ENCODE measurements around the gene SYNE1. TPM values are rescaled to one million over a fixed set of nuclear protein-coding genes. Genes with fewer than 3 reads are reported as not detected.
A peak's percentile ranks its signal among the peaks of the same experiment; 100 is the strongest.
"Not testable (repeated sequence)": the region's sequence is repeated elsewhere in the genome, so short reads cannot be mapped to it uniquely, and the experiment has no call there.

The SYNE1 gene
- polyA plus RNA-seq, 5 donors = 62.3 to 107 (median 90.2) TPM

DNA sequence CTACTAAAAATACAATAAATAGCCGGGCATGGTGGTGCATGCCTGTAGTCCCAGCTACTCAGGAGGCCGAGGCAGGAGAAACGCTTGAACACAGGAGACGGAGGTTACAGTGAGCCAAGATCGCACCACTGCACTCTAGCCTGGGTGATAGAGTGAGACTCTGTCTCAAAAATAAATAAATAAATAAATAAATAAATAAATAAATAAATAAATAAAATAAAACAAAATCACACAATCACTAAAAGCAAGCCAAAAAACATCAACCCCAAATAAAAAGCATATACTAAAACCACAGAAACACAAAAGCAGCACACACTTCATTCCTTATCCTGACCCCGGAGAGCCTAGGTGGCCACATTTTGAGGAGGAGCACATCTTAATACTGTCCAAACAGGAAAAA lies 498.8 kb downstream of the SYNE1 start:
- not testable (repeated sequence) for DNase-seq

DNA sequence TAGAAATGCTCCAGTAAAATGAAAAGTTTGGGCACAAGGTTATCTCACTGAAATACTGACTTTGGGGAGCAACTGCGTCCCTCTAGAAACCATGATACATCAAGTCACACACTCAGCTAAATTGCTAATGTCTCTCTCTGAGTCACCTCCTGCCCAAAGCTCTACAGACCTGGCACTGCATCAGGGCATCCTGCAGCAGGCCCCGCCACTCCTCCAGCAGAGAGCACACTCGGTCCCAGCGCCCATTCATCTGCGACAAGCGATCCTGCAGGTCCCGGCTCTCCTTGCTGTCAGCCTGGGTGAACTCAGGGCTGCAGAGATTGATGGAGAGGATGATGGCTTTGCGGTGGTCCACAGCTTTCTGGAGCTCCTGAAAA lies 500.7 kb downstream of the SYNE1 start:
- no peak for DNase-seq

DNA sequence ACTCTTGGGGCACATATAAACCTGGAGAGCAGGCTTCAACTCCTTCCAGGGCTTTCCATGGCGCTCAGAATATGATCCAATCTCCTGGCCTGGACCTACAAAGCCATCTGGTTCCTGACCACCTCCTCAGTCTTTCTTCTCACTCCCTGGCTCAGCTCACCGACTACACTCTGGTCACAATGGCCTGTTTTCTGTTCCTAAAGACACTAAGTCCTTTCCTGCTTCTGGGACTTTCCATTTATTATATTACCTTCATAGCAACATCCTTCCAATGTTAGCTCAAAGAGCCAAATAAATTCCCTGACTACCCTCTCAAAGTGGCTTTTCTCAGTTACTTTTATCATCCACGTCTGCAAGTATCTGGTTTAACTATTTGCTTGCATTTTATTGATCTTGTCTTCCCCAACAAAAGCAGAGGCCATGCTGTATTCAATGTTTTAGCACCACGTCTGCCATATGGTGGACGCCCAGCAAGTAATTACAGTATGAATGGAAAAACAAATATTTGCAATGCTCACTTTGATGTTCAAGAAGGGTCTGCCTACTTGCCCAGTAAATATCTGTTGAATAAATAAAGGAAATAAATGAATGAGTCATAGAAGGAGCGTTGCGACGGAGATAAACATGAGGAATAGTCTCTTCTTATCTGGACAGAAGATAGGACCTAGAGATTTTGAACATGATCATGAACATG lies 501.3 kb downstream of the SYNE1 start:
- DNase-seq = no peak

DNA sequence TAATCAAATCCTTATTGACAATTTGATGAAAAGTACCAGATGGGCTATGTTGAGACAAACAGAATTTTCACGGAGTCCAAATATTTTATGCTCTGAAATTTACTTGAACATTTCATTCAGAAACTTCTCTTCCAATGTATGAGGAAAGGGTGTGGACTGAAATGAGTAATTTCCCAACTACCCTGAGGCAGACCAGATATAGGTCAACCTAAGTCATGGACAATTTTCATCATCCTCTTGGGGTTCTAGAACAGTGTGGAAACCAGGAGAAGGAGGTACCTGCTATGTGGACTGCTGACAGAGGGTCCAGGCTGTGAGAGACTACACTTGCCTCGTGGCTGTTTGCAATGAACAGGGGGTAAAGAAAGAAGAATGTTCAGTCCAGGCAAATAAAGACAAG lies 506.7 kb downstream of the SYNE1 start:
- no peak for DNase-seq

DNA sequence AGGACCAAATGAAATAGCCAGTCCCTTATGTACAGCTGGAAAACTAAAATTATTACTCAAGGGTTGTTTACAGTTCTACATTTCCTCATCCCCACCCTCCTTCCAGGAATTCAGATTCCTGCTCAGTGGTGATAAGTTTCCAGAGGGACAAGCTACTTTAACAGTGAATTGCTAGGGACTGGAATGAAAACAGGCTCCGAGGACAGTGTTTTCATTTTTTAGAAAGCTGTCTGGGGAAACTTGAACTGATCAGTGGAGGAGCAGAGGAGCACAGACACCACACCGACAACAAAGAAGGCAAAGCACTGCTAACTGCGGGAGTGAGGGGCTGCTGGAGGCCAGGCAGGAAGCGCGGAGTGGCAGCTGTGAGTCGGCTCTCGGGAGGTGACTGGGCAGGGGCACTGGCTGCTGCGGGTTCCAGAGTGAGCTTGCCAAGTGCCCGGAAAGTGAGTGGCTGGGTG lies 507.4 kb downstream of the SYNE1 start:
- peak in 1 of 2 donors; percentile 35 for DNase-seq

DNA sequence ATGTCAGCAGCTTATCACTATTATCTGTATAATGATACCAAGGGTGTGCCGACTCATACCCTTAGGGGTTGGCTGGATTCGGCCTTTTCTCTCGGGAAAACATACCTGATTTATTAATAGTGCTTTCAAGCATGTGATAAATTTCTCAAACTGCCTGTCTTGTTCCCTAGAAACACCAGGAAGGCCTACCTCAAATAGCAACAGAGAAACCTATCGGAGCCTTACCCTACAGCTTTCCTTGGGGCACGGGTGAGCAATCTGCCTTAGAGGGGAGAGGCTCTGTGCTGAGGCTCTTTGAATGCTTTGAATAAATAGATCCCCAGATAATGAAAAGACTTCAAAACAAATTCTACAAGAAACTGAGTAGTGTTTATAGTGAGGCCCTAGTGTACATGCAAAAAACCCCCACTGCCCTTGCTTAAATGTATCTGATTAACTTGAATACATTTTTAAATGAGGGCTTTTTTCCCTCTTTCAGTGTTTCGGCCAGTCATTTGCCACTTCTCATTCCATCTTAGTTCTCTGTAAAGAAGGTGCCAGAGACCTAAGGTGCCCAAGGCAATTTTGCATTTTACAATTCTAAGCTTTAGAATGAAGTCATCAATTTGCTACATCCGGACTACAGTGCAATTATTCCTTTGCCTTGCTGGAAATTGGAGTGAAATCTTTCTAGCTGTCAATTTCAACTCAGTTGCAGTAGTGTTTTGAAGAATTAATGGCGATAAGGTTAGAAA lies 509.6 kb downstream of the SYNE1 start:
- DNase-seq = no peak

DNA sequence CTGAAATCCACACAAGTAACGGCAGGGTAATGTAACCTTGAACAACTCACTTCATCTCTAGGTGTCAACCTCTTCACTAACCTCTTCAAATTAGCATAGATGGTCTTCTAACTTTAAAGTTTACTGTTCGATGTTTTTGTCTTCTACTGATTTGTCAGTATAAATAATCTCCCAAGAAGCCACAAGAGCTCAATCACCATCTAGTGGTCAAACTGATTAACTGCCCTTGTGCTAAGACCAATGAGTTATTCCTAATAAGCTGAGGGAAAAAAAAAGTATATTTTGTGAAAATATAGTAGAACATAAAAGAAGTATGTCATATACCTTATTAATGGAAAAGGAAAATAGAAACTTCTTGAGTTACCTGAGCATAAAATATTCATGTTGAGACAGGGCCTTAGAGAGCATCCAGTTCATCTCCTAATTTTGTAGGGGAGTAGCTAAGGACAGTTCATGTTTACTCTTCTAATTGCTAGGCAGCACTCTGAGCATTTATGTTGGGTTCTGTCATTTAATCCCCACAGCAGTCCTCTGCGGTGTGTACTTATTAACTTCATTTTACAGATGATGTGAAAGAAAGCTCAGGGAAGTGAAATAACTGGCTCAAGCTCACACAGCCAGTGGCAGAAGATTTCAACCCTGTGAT lies 512.6 kb downstream of the SYNE1 start:
- DNase-seq = no peak

DNA sequence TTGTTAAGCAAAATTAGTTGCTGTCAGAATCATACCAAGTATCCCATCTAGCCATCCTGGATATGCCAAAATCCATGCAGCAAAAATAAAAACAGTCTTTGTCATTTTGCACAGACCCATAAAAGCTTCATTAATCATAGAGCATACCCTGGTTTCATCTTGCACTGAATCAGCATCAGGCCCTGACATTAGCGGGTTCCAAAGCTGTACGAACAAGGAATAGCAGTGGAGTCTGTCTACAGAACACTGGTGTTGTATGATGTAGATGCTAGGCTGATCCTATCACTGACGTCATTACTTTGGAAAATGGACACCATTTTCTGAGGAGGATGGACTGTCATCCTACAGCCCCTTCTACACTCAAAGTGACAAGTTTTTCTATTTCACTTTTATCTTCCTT lies 514.1 kb downstream of the SYNE1 start:
- DNase-seq = no peak

DNA sequence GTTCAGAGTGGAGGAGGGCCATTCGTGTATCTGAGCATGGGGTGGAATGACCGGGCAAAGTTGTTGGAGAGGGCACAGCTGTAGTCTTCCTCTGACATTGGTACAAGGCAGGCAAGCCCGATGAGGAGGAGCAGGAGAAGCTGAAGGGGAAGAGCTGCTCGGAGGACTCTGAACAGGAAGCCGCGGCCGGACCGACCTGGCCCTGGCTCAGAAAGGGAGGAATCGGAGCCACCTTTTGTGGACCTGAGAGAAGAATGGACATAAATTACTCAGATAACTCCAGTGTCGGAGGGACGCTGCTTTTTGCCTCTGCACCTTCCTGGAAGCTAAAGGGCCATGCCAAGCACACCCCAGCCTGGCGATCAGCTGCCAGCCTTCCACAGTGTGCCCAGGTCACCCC lies 514.7 kb downstream of the SYNE1 start:
- DNase-seq = no peak

DNA sequence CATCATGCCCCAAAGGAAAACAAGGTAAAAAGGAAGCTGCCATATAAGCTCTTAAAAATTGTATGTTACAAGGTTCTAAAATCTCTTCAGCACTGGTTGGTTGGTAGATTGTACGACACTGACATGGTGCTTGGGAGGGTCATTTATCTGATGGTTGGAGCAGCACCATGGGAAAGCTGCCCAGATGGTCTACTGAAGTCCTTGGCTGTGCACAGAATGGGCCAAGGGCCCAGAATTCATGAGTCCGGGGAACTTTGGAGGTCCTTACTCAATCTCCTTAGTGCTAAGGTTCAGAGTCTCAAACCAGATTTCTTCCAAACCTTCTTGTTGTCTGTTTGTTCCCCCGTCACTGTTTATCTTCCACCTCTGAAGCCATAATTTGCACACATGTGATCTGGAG lies 515.3 kb downstream of the SYNE1 start:
- no peak for DNase-seq

DNA sequence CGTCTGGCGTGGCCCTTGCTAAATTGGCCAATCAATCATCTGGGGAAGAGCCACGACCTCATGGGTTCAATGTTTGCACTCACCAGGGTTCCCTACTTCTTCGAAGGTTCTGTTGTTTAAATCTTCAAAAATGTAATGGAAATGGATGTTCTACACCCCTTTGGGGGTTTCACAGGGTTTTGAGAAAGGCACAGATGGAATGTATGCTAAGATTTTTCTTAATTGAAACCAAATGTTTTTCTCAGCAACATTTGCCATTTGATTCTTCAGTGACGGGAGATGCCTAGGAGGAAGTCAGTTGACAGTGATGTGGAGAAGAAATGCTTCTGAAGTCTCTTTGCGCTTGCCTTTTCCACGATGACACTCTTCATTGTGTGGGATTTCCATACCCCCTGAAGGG lies 517.3 kb downstream of the SYNE1 start:
- DNase-seq = no peak

DNA sequence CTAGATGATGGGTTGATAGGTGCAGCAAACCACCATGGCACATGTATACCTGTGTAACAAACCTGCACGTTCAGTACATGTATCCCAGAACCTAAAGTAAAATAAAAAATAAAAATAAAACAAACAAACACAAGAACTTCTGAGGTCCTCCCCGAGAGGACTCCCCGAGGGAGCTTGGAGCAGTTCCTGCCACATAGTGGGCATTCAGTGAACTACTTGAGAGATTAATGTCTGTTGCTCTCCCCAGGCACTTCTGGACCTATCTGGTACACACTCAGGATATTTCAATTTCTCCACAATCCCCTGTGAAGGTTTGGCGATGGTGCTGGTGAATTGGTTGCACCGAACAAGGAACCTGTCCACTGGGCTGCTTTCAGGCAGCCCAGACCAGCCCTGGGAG lies 518.5 kb downstream of the SYNE1 start:
- DNase-seq = no peak

DNA sequence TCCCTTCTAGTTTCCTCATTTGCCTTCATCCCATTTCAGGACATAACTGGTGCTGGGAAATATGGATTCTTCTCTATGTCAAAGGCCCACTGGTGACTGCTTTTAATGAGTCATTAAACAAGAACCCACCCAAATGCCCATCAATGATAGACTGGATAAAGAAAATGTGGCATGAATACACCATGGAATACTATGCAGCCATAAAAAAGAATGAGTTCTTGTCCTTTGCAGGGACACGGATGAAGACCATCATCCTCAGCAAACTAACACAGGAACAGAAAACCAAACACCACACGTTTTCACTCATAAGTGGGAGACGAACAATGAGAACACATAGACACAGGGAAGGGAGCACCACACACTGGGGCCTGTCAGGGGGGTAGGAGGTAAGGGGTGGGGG lies 518.9 kb downstream of the SYNE1 start:
- DNase-seq = no peak

DNA sequence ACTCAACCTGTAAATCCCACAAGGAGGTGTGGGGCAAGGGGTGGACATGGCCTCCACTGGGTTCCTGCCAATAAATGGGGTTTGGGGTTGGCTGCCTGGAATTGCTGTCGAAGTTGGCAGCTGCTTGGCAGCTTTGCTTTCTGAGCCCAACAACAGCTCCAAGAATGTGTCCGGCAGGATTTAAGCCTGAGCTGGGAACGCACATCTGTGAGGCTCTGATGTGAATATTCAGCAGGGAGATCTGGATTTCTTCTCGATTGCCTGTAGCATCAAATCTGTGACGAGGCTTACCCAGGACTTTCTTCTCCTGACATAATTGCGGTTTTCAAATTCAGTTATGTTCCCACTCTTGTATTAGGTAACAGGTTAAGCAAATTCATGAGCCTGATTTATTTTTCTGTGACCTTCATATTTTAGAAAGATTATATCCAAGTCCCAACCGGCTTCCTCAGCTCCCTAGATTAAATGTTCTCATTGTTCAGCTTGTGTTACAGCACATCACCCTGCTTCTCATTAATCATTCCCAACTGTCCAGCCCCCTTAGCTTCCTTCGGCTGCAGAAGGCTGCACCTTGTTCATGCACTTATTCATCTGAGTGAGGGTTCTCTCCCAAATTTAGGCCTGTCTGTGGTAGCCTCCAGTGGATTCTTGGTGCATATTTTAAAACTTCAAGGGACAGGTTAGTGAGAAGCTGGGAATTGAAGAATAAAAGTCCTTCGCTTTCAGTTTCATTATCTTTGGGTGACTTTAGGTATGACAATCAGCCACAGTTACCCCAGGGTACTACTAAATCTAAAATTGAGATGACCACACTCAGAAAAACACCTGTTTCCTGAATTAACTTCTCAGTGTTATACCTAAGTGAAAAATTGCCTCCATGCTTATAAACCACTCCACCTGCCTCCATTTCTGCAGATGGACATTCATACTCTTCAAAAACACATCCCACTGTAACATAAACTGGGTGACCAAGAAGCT lies 519.7 kb downstream of the SYNE1 start:
- no peak for DNase-seq

DNA sequence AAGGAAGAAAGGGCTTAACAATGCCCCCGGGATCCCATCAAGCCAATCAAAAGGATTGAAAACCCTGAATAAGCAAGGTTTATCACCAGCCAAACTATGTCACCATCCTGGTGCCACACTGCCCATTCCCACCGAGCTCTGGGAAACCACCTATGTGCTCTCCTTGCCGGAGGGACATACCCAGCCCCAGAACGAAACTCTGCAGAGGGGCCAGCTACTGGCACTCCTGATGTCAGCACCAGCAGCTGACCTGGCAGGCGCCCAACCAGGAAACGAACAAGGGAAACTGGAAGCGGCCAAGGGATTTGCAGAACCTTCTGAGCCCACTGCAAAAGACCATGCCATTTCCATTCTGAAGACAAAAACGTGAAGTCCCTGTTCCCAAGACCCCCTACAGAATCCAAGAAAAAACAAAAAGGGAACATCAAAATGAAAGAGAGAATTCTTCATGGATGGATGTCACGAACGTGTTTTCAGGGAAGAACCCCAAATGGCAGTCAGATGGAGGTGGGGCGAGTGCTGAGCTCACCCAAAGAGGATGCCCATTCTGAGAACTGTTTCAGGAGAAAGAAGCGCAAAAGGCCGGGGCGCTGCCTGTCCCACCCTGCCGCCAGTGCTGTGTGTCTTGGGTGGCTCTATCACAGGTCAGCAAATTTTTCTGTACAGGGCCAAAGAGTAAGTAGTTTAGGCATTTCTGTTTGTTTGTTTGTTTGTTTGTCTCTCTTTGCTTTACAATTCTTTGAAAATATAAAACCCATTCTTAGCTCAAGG lies 524.5 kb downstream of the SYNE1 start:
- no peak for DNase-seq

DNA sequence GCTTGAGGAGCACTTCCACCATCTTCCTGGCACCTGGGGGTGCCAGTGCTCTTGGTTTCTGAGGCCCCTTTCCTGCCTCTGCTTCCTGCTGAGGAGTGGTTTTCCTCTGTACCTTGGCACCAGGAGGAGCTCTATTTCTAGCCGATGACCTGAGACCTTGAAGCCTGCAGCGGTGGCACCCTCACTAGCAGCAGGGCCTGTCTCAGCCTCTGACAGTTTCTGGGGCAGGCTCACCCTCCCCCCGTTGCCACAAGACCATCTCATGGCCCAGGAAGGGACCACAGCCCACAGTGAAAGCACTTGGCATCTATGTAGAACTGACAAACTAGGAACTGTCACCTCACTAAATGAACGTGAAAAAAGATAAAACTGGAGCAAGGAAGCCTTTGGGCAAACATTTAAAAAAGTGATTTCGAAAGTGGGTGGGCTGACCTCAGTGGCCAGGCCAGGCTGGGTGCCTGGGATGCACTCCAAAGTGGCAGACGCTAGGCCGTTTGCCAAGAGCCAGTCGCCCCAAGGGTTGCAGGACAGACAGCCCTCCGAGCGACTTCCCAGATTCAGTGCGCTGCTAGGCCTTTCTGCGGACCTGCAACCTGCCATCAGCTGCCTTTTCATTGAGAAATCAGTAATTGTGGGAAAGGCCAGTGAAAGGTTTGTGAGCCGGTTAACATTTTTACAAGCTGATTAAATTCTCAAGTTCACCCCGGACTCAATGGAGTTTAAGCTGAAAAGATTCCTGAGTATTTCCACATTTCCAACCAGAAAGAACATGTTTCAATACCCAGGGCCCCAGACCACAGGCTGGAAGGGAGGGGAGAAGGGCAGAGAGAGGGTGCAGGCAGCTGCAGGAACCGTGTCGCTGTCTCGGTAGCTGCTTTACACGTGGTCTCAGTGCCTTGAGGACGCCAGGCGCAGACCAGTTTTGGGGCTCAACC lies 526.0 kb downstream of the SYNE1 start:
- DNase-seq = no peak

DNA sequence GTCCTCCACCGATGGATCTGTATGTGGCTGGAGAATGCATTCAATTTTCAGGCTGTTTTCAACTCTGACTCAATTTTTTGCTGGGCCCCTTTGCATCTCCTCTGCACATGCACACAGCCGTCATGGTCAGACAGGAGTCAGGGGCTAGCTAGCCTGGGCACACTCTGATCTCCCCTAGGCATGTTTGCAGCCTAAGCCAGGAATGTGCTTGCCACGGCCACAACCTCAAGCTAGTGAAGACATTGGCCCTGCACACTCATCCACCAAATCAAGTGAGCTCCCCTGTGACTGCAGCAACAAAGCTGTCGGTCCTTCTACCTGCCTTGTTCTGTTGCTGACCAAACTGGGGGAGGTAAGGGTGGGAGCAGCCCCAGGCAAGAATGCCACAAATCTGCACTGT lies 529.2 kb downstream of the SYNE1 start:
- no peak for DNase-seq

DNA sequence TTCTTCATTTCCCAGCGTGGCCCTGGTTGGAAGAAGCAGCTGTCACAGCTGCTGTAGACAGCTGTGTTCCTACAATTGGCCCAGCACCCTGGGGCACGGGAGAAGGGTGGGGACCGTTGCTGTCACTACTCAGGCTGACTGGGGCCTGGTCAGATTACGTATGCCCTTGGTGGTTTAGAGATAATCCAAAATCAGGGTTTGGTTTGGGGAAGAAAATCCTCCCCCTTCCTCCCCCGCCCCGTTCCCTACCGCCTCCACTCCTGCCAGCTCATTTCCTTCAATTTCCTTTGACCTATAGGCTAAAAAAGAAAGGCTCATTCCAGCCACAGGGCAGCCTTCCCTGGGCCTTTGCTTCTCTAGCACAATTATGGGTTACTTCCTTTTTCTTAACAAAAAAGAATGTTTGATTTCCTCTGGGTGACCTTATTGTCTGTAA lies 537.0 kb downstream of the SYNE1 start:
- DNase-seq = no peak

DNA sequence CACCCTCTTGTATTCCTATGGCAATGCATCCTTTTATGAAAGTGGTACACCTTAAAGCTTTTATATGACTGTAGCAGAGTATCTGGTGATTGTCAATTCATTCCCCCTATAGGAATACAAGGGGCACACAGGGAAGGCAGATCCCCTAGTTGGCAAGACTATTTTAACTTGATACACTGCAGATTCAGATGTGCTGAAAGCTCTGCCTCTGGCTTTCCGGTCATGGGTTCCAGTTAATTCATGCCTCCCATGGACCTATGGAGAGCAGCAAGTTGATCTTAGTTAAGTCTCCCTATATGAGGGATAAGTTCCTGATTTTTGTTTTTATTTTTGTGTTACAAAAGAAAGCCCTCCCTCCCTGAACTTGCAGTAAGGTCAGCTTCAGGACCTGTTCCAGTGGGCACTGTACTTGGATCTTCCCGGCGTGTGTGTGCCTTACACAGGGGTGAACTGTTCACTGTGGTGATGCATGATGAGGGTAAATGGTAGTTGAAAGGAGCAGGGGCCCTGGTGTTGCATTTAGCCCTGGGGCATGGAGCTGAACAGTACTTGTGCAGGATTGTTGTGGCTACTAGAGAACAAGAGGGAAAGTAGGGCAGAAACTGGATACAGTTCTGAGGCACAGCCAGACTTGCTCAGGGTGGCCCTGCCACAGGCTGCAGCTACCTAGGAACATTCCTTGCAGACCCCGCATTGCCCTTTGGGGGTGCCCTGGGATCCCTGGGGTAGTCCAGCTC lies 537.5 kb downstream of the SYNE1 start:
- DNase-seq = no peak

Measured in right lung (tissue), 5 donors.